A549 (cell line): ENCODE data around the gene SLC30A3. TPM values are rescaled to one million over a fixed set of nuclear protein-coding genes. Genes with fewer than 3 reads are reported as not detected.

Experiments used
- ATAC-seq, 2 experiments: fragments of 200-7000 bp in 1 of 2; fragments of >200 bp in 1 of 2; cut with Nextera tagmentation in 1 of 2; cut with Tn5 transposase in 1 of 2; 3 replicates each; pipeline versions ENCODE4 v1.8.0 to v1.9.1; 2018 to 2020; ENCODE audit warnings: mild to moderate bottlenecking in 1 of 2, moderate library complexity in 1 of 2
- CTCF ChIA-PET: fragments of 300-600 bp; sonication (Branson Sonifier 250); formaldehyde crosslinking; extraction: SDS; loops from one replicate; lab custom pipeline; 2021; ENCODE audit warnings: antibody characterized with exemption, inconsistent platforms; lab: Yijun Ruan, JAX
- POLR2A ChIA-PET: fragments of 350-600 bp; formaldehyde crosslinking; extraction: SDS; loops from one replicate; lab custom pipeline; 2021; ENCODE audit warnings: antibody characterized with exemption, inconsistent platforms; lab: Yijun Ruan, JAX
- DNase-seq, 2 experiments: peaks; one replicate each; pipeline versions ENCODE4 v3.0.0 to v3.0.0-alpha.2; 2011 to 2016; ENCODE audit warnings: low read depth in 1 of 2, low spot score in 1 of 2
- FAIRE-seq: peaks from 2 replicates; lab custom pipeline; 2011; peaks lifted over from hg19 to GRCh38; lab: Jason Lieb, UNC
- H3K27ac ChIP-seq, 2 experiments: fragments of >200 bp; sonication (Bioruptor Twin); formaldehyde crosslinking; 3 replicates each; pipeline ENCODE4 v1.5.1; 2016 to 2017
- H3K4me1 ChIP-seq: fragments of >200 bp; sonication (Bioruptor Twin); formaldehyde crosslinking; 3 replicates; pipeline ENCODE4 v1.6.1; 2016
- H3K4me2 ChIP-seq: fragments of >200 bp; sonication (Bioruptor Twin); formaldehyde crosslinking; 3 replicates; pipeline ENCODE4 v1.6.1; 2016
- H3K4me3 ChIP-seq: fragments of >200 bp; sonication (Bioruptor Twin); formaldehyde crosslinking; 3 replicates; pipeline ENCODE4 v1.5.1; 2016
- H3K9me3 ChIP-seq: fragments of >200 bp; sonication (Bioruptor Twin); formaldehyde crosslinking; 3 replicates; pipeline ENCODE4 v1.6.1; 2016
- ATOH8 ChIP-seq: fragments of 250-450 bp; sonication (Bioruptor Pico); IDR thresholded peaks from 2 replicates; pipeline ENCODE4 v1.5.0; 2020; ENCODE audit warnings: low read depth, mild to moderate bottlenecking, moderate library complexity
- CTCF ChIP-seq: fragments of >200 bp; sonication (Bioruptor Twin); formaldehyde crosslinking; IDR thresholded peaks from 3 replicates; pipeline ENCODE4 v1.5.1; 2016
- E2F6 ChIP-seq: IDR thresholded peaks from 2 replicates; pipeline ENCODE4 v1.6.1; 2012; ENCODE audit warnings: low read depth, borderline replicate concordance
- ESRRA ChIP-seq: fragments of 150-350 bp; IDR thresholded peaks from 2 replicates; pipeline ENCODE4 v1.6.1; 2014; ENCODE audit warnings: mild to moderate bottlenecking, low read length, borderline replicate concordance
- GATA3 ChIP-seq: IDR thresholded peaks from 2 replicates; pipeline ENCODE4 v1.6.1; 2012; ENCODE audit warnings: borderline replicate concordance
- HEYL ChIP-seq: fragments of 250-450 bp; sonication (Bioruptor Pico); IDR thresholded peaks from 2 replicates; pipeline ENCODE4 v1.8.0; 2021; ENCODE audit warnings: mild to moderate bottlenecking, moderate library complexity
- HOXA7 ChIP-seq: fragments of 250-450 bp; sonication (Bioruptor Pico); IDR thresholded peaks from 2 replicates; pipeline ENCODE4 v1.5.0; 2020; ENCODE audit warnings: mild to moderate bottlenecking, moderate library complexity
- HOXB13 ChIP-seq: fragments of 250-450 bp; sonication (Bioruptor Pico); IDR thresholded peaks from 2 replicates; pipeline ENCODE4 v1.5.0; 2020; ENCODE audit warnings: low read depth, mild to moderate bottlenecking, moderate library complexity
- JUN ChIP-seq, 2 experiments: fragments of >200 bp; sonication (Bioruptor Twin); formaldehyde crosslinking; IDR thresholded peaks; 2 replicates in 1 of 2; 3 replicates in 1 of 2; pipeline ENCODE4 v1.6.1; 2016 to 2017
- KDM5A ChIP-seq: fragments of 200-600 bp; sonication (generic); IDR thresholded peaks from 2 replicates; pipeline ENCODE4 v1.6.1; 2016; ENCODE audit warnings: antibody characterized with exemption, mild to moderate bottlenecking
- MYC ChIP-seq: IDR thresholded peaks from 2 replicates; pipeline ENCODE4 v1.6.1; 2012; ENCODE audit warnings: mild to moderate bottlenecking, inconsistent platforms, low read length, improper control_type of control experiment, borderline replicate concordance
- NFE2L2 ChIP-seq: fragments of 150-350 bp; conservative IDR thresholded peaks from 2 replicates; pipeline ENCODE4 v1.6.1; 2014; ENCODE audit warnings: low read length
- RAD21 ChIP-seq, 2 experiments: fragments of >200 bp in 1 of 2; sonication (Bioruptor Twin) in 1 of 2; formaldehyde crosslinking in 1 of 2; IDR thresholded peaks in 1 of 2; conservative IDR thresholded peaks in 1 of 2; 2 replicates in 1 of 2; 3 replicates in 1 of 2; pipeline ENCODE4 v1.6.1; 2012 to 2018; ENCODE audit warnings: inconsistent platforms in 1 of 2
- SMC3 ChIP-seq: fragments of >200 bp; sonication (Bioruptor Twin); formaldehyde crosslinking; IDR thresholded peaks from 3 replicates; pipeline ENCODE4 v1.6.1; 2018; ENCODE audit warnings: inconsistent platforms
- ZFP36 ChIP-seq: fragments of 450-650 bp; IDR thresholded peaks from 2 replicates; pipeline ENCODE4 v1.6.1; 2014; ENCODE audit warnings: borderline replicate concordance; ENCODE audit not compliant: partially characterized antibody
- ZNF302 ChIP-seq: fragments of 250-450 bp; sonication (Bioruptor Pico); IDR thresholded peaks from 2 replicates; pipeline ENCODE4 v1.9.0; 2021; ENCODE audit warnings: inconsistent platforms, mild to moderate bottlenecking, moderate library complexity
- ZSCAN20 ChIP-seq: fragments of 250-450 bp; sonication (Bioruptor Pico); IDR thresholded peaks from 2 replicates; pipeline ENCODE4 v1.8.0; 2022; ENCODE audit warnings: mild to moderate bottlenecking, moderate library complexity
- WGBS: methylation state at CpG from one replicate; pipeline ENCODE4 v1.1.6; 2017; ENCODE audit errors: missing lambda C conversion rate; 5-methylcytosine and 5-hydroxymethylcytosine counted together
- polyA plus RNA-seq, 4 experiments: library from polyadenylated mRNA; depleted of rRNA in 3 of 4; stranded (reverse); fragments of >200 nt; fragmentation: RNase III in 1 of 4; extraction: RNeasy Plus Mini Kit Qiagen cat#74134 plus additional on column Dnase treatment in 1 of 4; gene quantifications; 2 replicates in 3 of 4; 3 replicates in 1 of 4; pipeline ENCODE4 v1.2.3, GENCODE V29; 2011 to 2017
- TF ChIP-seq, protein P1 (sequence below): IDR thresholded peaks from 2 replicates; pipeline ENCODE4 v1.6.1; 2012

Gene SLC30A3
- polyA plus RNA-seq, 2 of the 4 experiments (the other 2 are of a cell fraction), result 0.90 to 1.9 TPM

GRCh38 chr2:27250652-27251379, 12.0 kb downstream of the SLC30A3 start:
- H3K4me2 ChIP-seq, result 0 out of 3 replicates have a peak overlapping the region, but pooled peaks have one; percentile 24

DNA sequence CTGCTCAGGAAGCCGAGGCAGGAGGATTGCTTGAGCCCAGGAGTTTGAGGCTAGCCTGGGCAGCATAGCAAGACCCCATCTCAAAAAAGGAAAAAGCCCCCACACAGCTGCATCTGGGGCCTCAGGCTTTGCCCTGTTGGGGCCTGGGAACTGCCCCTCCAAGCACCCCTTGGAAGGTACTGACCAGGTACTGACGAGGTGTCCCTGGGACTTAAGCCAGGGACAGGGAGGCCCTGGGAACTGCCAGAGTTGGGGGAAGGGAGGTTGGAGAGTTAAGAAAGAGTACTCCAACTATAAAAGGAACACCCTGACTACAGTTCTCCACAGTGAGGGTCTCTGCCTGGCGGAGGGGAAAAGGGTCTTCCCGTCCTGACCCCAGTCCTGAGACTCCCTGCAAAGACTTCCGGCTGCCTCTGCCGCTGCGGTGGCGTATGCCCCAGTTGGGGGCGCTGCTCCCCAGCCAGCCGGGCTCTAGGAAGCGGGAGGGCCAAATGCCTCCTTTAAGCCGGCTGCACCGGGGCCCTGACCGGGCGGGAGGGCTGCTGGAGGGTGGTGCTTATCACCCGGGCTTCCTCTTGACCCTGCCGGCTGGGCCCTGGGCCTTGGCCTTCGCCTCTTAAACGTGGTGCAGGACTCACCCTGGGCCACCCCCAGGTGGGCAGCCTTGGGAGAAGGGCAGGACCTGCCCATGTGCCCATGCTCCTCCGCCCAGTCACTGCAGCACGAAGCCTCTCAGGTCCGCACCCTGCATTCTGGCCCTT, 12.8 kb downstream of the SLC30A3 start:
- CTCF ChIA-PET, result interaction anchor here (0.8 to 16.3 kb wide), 26 partner anchors 9 to 156 kb away, joined by 3 to 205 read pairs (median 5); partner anchors contain the start of genes DNAJC5G and TRIM54
- WGBS, result 38% methylated on average over 18 of the region's 22 CpGs
- ATAC-seq, result peak; percentile 71 to 87
- POLR2A ChIA-PET, result no interaction called here
- Histone ChIP-seq H3K4me2 (peak overlapping the region; percentile 24; the same call in 2 of the 3 replicates), H3K4me3 (no peak overlapping the region), H3K9me3 (no peaks in the 10 kb centered on the region), H3K27ac (peak overlapping the region; percentile 11 to 62; a peak in 3 of 6 replicates), H3K4me1 (peaks cover 15% of the 10 kb centered on the region)
- TF ChIP-seq E2F6 (0 out of 2 replicates have a peak, but pooled peaks have one; percentile 19), HEYL (no peak), ZSCAN20 (CRISPR knock-in tag) (no peak), CTCF (peak; percentile 84), MYC (no peak), JUN (IDR thresholded peaks at IDR 0.05) (no peak), RAD21 (conservative IDR thresholded peaks at IDR 0.05 in 1 of 2, IDR thresholded peaks at IDR 0.05 in 1 of 2) (peak; percentile 89 to 91), SMC3 (peak; percentile 75), HOXA7 (CRISPR knock-in tag) (no peak), ZFP36 (no peak), ESRRA (no peak)
- no peak for FAIRE-seq
- peak; percentile 65 to 79 for DNase-seq

More at GRCh38 chr2:27250652-27251379, 12.0 kb downstream of the SLC30A3 start:
- POLR2A ChIA-PET, result interaction anchor here (0.6 kb wide), 1 partner anchor 28 kb away, joined by 3 read pairs; no protein-coding TSS in a partner anchor
- no peak for ATAC-seq
- peaks cover 18% of the 10 kb centered on the region for H3K4me1 ChIP-seq
- no peak overlapping the region for H3K4me3 ChIP-seq
- TF ChIP-seq ATOH8 (CRISPR knock-in tag) (no peak), KDM5A (no peak), CTCF (no peak), SMC3 (no peak), HOXB13 (CRISPR knock-in tag) (no peak), GATA3 (no peak), HEYL (no peak), NFE2L2 (no peak), ZNF302 (CRISPR knock-in tag) (no peak)
- TF ChIP-seq, protein P1, sequence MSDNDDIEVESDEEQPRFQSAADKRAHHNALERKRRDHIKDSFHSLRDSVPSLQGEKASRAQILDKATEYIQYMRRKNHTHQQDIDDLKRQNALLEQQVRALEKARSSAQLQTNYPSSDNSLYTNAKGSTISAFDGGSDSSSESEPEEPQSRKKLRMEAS, result no peak
- TF ChIP-seq, all 56 proteins: peak for 0
- no peak for DNase-seq
- CTCF ChIA-PET, result interaction anchor here (0.5 to 16.3 kb wide), 22 partner anchors 10 to 166 kb away, joined by 3 to 205 read pairs (median 4); partner anchors contain the start of genes DNAJC5G, SLC30A3 and TRIM54
- no peak for FAIRE-seq
- WGBS, result 77% methylated on average over 12 of the region's 13 CpGs
- H3K27ac ChIP-seq, result peak overlapping the region; percentile 11 to 62; a peak in 3 of 6 replicates
- no peaks in the 10 kb centered on the region for H3K9me3 ChIP-seq
